GM18502 (cell line): ENCODE measurements around the gene ABCA8.

Source experiments
- ATAC-seq: cut with Tn5 transposase; IDR thresholded peaks from one replicate; pipeline ENCODE4 v1.9.1; 2021; ENCODE audit warnings: mild to moderate bottlenecking; ENCODE audit not compliant: unreplicated experiment, poor library complexity

ABCA8 gene

DNA sequence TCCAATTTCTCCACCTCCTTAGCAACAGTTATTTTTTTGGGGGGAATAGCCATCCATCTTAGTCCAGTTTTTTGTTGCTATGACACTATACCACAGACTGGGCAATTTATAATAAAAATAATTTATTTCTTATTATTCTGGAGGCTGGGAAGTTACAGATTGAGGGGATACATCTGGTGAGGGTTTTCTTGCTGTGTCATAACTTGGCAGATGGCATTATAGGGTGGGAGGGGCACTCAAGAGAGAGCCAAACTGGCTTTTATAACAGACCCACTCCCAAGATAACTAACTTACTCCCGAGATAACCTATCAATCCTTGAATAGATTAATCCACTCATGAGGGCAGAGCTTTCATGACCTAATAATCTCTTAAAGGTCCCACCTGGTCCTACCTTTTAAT lies 84.2 kb downstream of the ABCA8 start:
- no peak for ATAC-seq

- ATAC-seq = no peak
Measured at GRCh38 chr17:68870161-68870826, 84.9 kb downstream of the ABCA8 start.

- ATAC-seq = no peak
Measured at GRCh38 chr17:68868708-68869107, 86.5 kb downstream of the ABCA8 start.

DNA sequence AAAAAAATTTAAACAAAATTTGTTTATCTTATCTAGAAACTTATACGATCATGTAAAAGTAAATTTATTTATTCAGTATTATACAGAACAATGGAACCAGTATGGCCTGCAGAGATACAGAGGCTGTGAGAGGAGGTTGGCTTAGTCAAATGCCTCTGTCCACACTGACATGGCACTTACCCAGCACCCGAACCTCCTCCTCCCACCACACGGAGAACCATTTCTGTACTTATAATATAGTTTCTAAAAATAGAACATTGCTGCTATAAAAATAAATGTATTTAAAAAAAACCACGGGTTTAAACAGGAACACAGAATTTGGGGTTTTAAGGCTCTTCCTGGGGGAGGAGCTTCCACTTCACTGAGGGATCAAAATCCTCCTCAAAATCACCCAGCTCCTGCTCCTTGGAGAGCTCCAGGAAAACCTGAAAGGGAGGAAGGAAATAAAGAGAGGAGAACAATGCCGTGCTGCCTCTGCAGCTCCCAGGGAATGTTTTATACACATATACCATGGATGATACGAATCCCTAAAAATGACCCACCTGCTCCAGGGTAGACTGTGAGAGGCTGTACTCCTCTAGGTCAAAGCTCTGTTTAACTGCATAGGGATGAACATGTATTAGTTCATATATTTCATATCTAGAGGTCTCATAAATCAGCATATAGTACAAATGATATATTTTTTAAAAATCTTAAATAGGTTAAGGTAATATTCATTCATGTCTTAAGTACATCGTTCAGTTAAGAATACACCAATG lies 87.3 kb downstream of the ABCA8 start:
- ATAC-seq = no peak

- no peak for ATAC-seq
Measured at GRCh38 chr17:68865584-68865983, 89.6 kb downstream of the ABCA8 start.

DNA sequence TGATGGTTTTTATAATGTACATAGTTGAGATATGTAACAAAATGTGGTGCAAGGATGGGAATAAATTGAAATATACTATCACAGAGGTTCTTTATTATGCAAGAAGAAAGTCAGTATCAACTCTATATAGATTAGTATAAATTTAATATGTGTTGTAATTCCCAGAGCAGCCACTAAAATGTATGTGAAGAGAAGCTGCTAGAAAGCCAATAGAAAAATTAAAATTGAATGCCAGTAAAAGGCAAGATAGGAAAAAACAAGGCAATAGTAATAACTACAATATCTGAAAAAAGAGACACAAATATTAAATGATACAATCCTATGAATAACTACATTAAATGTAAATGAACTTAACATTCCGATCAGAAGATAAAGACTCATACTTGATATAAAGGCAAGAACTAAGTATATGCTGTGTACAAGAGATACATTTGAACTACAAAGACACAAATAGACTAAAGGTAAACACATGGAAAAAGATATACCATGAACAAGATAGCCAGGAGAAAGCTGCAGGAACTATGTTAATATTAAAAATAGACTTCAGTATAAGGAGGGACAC lies 92.0 kb downstream of the ABCA8 start:
- no peak for ATAC-seq

- no peak for ATAC-seq
Measured at GRCh38 chr17:68861602-68862001, 93.6 kb downstream of the ABCA8 start.

DNA sequence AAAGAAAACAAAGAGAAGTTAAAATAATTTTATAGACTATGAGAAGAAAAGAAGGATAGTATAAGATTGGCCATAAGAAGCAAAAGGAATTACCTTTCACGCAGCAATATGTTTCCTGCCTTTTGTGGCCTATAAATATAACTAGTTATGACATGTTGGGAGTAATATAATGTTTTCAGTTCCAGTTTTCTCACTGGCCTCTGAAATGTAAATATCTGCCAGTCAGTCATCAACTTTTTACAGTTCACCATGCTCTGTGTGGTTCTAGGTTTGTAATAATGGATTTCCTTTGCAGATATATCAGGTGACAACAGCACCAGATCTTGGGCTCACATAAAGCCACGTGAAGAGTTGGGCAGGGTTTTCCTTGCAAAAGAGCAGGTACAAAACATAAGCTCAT lies 94.3 kb downstream of the ABCA8 start:
- no peak for ATAC-seq

DNA sequence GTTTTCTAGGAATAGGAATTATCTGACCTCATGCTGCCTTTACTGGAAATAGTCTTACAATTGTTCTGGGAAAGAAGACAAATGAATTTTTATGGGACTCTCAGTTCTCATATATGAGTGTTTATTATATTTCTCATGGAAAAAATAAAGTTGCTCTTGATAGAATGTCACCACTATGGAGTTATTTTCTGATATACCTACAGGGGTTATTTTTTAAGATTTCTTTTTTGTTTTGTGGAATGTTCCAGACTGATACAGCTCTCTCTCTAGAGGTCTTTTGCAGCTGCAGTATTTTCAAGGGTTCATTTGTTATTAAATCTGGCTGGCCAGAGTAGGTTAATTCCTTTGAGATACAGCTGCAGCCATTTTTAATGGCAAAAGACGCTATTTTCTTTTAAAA lies 100.7 kb downstream of the ABCA8 start:
- ATAC-seq = no peak

DNA sequence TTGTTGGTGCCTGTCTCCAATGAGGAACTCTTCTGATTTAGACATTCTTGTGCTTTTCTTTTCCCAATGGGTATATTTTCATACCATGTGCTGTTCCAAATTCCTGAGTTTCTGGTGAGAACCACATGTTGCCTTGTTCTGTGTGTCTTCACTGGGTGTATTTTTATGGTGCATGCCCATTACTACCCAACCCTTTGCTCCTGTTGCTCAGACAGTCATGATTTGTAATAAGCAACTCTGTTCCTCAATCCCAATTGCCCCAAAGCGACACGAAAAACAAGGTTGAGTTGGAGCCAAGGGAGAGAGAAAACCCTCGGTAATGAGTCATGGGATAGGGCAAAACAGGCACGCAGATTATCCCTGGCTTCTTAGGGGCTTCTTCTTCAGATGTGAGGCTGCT lies 101.8 kb downstream of the ABCA8 start:
- ATAC-seq = no peak

GRCh38 chr17:68853036-68853435 lies 102.2 kb downstream of the ABCA8 start:
- ATAC-seq = no peak

- no peak for ATAC-seq
Measured at GRCh38 chr17:68851890-68852289, 103.3 kb downstream of the ABCA8 start.

DNA sequence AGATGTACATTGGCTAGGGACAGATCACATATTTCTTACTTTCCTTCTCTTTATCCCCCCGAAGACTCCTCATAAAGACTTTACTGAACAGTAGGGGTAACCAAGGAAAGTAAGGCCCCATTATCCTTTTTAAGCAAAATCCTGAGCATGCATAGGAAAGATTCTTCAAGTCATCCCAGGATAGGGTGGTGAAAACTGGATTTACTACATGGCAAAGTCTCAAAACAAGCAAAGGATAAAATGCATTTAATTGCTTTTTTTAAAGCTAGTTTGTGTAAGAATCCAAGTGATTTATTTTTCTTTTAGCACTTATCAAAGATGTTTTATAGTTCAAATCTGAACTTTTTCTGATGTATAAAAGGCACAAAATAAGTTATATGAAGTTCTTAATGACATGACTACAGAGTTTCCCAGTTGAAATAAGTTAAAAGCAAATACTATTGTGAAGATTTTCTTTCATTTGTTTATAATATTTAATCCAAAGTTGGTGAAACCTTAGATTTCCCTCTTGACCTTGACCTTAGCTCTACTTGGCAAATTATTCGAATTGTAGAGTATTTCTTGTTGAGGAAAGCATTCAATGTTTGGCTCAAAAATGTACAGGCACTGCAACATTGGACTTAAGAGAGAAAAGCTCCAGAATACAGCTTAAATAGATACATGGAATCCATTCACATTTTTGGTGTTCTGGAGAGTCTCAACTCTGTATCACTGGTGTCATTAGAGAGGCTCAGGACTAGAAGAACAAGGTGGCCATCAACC lies 104.3 kb downstream of the ABCA8 start:
- no peak for ATAC-seq

DNA sequence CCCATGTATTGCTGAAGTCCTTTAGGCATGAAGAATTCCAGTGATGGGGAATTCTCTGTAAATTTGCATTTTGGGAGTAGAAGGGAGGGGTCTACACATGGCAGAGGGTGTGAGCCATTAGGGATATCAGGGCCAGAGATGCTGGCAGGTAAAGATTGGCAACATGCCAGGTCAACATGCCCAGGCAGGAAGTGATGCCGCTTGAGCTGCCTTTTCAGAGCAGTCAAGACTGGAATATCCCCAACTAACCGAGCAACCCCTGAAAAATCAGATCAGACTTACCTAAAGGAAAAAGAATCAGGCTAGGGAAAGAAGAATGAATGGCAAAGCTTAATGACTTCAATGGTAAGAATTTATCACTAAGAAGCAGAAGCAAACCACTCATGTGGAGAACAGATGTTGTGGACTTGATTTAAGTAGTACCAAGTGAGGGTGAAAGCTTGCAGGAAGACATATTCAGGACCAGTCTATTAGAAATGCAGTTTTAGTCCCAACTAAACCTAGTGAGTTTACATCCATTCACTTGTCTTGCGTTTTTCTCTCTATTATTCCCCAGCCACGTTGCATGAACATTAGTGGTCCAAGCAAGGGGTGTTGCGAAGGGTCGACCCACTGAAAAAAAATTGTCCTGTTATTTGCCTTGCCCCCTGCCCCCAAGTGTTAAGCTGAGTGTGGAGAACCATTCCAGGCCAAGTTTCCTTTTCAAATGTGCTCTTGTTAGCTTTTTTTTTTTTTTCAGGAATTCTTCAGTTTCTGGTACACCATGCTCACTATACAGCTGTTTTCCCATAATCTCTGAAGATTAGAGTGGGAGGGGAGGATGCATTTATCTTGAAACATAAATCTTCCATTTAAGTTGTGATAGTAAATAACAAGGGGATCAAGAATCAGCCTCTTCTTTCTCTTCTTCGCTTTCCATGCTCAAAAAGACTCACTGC lies 105.2 kb downstream of the ABCA8 start:
- ATAC-seq = no peak

DNA sequence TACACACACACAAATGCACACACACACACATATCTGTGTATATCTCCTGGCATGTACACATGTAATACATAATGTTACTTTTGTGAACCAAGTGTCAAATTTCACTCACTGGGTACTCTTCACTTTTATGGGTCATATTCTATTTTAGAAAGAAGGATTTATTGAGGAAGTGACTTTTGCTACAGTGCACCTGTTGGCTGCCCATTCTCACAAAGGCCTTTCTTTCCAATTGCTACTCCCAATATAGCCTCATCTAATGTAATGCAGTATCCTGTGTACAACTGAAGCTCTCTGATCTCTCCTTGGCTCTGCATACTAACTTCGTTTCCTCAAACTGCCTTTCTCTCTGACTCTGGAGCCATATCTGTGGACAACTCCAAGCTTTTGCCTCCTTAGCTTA lies 107.5 kb downstream of the ABCA8 start:
- no peak for ATAC-seq

GRCh38 chr17:68843522-68843921 lies 111.7 kb downstream of the ABCA8 start:
- ATAC-seq = no peak

- no peak for ATAC-seq
Measured at GRCh38 chr17:68840073-68840472, 115.1 kb downstream of the ABCA8 start.

- ATAC-seq = no peak
Measured at GRCh38 chr17:68835071-68835470, 120.1 kb downstream of the ABCA8 start.

DNA sequence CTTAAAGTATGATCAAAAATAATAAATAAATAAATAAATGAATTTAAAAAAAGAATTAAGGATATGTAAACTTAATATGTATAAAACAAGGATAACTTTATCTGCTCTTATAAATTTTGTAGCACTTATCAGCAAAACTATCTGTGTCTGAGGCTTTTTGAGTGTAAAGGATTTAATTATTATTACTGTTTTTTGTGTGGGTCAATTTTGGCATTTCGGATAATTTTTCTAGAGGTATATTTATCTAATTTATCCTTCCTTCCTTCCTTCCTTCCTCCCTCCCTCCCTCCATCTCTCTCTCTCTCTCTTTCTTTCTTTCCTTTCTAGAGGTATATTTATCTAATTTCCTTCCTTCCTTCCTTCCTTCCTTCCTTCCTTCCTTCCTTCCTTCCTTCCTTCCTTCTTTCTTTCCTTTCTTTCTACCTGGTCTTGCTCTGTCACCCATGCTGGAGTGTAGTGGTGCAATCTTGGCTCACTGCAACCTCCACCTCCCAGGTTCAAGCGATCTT lies 120.8 kb downstream of the ABCA8 start:
- ATAC-seq = no peak
